Ramos (cell line): ENCODE data around the gene SLC41A3.
"Not testable (repeated sequence)": the region's sequence is repeated elsewhere in the genome, so short reads cannot be mapped to it uniquely, and the experiment has no call there.

Experiments used
- in situ Hi-C: fragments of 300-500 bp; cut with MboI; formaldehyde crosslinking; loops from one replicate; pipeline ENCODE4 v1.14.3; 2022; ENCODE audit warnings: low sequenced_read_pairs; ENCODE audit not compliant: unreplicated experiment

Gene SLC41A3

GRCh38 chr3:126107203-126107939 lies 23.4 kb upstream of the SLC41A3 start:
- in situ Hi-C loops: no loop called here

DNA sequence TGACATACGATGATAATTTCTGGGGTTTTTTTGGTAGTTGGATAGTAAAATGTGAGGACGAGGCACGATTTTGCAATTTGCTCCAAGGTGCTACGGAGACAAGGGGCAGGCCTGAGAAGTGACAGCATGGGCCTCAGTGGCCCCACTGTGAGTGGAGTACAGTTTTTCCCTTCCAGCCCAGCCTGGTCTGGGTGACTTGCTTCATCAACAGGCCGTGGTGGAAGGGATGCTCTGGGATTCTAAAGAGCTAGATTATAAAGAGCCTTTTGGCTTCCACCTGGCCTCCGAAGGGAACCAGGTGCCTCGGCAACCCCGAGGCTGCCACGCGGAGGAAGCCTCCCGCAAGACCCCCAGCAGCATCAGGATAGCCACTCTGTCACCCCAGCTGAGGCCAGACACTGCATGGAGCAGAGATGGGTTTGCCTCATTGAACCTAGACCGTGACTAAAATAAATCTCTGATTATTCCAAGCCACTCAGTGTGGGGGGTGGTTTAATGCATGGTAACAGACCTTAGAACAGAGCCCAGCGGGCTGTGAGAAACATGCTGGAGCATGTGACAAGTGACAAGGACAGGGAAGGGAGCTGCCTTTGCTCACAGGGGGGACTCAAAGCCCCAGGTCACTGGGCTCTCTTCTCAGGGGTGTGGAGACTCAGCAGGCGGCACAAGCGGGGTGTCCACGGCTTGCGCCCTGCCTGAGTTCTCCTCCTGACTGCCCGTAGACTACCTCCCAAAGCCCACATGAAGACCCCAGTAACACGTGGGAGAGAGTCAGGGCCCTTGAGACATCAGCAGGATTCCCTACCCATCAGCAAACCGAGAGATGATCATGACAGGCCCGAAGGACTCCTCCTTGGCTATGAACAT lies 22.6 kb upstream of the SLC41A3 start:
- in situ Hi-C loops: no loop called here

- in situ Hi-C loops: no loop called here
Measured at GRCh38 chr3:126105691-126106187, 21.8 kb upstream of the SLC41A3 start.

GRCh38 chr3:126104742-126105605 lies 21.1 kb upstream of the SLC41A3 start:
- in situ Hi-C loops: no loop called here

DNA sequence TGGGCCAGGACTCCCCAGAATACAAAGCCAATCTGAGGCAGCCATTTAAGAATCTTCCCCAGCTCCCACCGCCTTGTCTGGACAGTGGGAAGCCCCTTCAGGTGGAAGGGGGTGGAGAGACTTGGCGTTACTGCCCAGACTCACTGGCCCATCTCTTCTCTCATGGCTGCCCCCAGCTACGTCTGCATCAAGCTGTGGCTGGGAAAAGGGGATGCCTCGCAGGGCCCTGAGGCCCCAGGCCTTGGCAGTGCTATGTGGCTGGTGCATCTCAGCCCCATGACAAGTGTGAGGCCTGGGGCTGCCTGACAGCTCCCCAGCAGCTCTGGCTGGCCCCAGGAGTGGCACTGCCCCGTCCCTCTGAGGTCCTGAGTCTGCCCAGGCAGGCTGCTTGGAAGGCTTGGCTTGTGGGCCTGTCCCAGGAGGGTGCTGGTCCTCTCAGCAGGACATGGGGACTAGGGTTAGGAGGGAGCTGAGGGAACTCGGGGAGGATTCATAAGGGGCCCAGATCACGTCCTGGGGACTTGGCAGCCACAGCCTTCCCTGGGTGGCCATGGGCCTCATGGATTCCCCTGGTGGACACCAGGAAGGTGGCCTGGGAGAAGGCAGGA lies 20.2 kb upstream of the SLC41A3 start:
- in situ Hi-C loops: no loop called here

- in situ Hi-C loops: no loop called here
Measured at GRCh38 chr3:126103121-126104027, 19.4 kb upstream of the SLC41A3 start.

GRCh38 chr3:126102530-126102951 lies 18.6 kb upstream of the SLC41A3 start:
- in situ Hi-C loops: no loop called here

DNA sequence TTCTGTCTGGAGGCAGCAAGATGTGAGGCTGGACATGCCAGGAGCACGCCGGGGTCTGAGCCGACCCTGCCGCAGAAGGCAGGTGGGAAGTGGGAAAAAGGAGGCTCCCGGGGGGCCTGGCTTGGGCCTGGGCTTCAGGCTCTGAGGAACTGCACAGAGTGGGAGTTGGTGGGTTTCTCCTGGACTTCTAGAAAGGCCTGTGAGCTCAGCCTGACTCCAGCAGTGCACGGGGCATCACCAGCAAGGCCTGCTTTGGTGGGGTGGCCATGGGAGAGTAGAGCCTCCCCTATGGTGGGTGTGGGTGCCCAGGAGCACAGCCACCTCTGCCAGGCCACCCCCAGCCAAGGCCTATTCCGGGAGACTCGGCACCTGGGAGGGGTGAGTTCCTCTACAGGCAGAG lies 18.1 kb upstream of the SLC41A3 start:
- in situ Hi-C loops: no loop called here

DNA sequence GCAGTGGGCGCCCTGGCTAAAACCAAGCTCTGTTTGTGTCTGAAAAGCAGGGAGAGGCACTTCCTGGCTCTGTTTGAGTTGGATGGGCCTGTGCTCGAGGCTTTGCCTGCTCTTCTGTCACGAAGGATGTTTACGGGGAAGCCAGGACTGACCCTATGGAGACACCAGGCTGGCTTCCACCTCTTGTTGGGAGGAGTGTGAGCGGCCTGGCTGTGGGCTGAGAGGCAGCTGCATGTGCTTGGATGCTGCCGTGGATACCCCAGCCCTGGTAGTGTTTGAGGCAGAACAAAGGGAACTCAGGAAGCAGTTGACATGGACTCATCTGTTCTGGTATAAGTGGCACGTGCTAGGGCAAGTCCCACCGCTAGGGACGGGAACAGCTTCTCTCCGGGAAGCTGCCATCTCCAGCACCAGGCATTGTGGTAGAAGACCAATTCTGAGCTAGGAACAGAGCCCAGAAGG lies 17.6 kb upstream of the SLC41A3 start:
- in situ Hi-C loops: no loop called here

DNA sequence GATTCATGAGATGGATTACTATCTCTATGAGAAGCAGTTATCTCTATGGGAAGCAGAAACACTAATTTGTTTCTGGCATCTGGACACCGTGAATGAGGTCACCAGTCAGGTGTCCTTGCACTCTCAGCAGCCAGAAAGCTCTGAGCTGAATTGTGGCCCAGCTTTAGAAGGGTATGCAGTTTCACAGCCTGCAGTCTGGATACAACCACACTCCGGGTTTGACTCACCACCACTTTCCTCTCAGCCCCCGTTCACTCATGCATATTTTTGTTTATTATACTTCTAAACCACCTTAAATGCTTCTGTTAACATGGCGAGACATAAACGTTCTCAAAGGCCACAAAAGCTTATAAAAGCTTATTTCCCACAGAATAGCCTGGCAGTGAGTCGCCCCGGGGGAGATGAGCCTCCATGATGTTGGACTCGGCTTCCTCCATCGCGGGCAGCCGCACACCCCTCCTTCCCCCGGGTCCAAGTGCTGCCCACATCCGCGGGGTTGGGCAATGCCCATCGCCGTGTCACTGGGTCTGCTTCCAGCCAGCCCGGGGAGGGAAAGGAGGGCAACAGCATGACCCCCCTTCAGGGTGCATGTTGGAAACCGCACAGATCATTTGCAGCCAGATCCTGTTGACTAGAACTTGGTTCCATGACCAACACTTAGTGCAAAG lies 16.8 kb upstream of the SLC41A3 start:
- in situ Hi-C loops: no loop called here

- in situ Hi-C loops: no loop called here
Measured at GRCh38 chr3:126100269-126100633, 16.3 kb upstream of the SLC41A3 start.

- in situ Hi-C loops: no loop called here
Measured at GRCh38 chr3:126098391-126098858, 14.5 kb upstream of the SLC41A3 start.

- in situ Hi-C loops: no loop called here
Measured at GRCh38 chr3:126097801-126098200, 13.9 kb upstream of the SLC41A3 start.

- in situ Hi-C loops: not testable (repeated sequence)
Measured at GRCh38 chr3:126096274-126096673, 12.3 kb upstream of the SLC41A3 start.

DNA sequence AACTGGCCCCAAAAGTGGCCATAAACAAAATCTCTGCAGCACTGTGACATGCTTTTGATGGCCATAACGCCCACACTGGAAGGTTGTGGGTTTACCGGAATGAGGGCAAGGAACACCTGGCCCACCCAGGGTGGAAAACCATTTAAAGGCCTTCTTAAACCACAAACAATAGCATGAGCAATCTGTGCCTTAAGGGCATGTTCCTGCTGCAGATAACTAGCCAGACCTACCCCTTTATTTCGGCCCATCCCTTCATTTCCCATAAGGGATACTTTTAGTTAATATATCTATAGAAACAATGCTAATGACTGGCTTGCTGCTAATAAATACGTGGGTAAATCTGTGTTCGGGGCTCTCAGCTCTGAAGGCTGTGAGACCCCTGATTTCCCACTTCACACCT lies 8.2 kb upstream of the SLC41A3 start:
- in situ Hi-C loops: not testable (repeated sequence)

- in situ Hi-C loops: no loop called here
Measured at GRCh38 chr3:126087552-126088175, 3.7 kb upstream of the SLC41A3 start.

- in situ Hi-C loops: no loop called here
Measured at GRCh38 chr3:126085841-126086240, 1.9 kb upstream of the SLC41A3 start.

DNA sequence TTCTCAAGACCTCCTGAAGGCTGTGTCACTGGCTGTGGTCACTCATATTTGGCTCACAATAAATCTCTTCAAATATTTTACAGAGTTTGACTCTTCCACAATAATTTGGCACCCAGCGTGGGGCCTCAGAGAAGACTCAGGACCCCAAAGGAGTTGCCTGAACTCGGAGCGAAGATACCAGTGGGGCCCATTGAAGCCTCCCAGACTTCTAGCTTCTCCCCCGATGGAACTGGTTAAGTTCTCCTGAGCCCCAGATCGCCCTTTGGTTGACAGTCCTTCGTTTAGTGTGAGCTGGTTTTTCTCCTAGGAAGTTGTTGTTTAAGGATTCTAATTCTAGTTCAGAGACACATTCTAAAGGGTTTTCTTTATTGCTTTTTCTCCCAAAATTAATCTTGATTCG lies 1.4 kb upstream of the SLC41A3 start:
- in situ Hi-C loops: no loop called here
